GM12878 (cell line): ENCODE results near the gene PCNX4.

Source experiments
- BMI1 ChIP-seq: fragments of 450-650 bp; IDR thresholded peaks from 2 replicates; pipeline ENCODE4 v1.6.1; 2016; ENCODE audit warnings: mild to moderate bottlenecking, moderate library complexity, borderline replicate concordance
- CTCF ChIP-seq, 3 experiments: IDR thresholded peaks in 2 of 3; conservative IDR thresholded peaks in 1 of 3; 2 replicates each; pipeline ENCODE4 v1.5.1; 2011; ENCODE audit warnings: low read depth in 3 of 3, low read length in 3 of 3, mild to moderate bottlenecking in 3 of 3, control low read depth in 2 of 3, moderate library complexity in 2 of 3, inconsistent platforms in 1 of 3, mixed read lengths in 1 of 3; ENCODE audit not compliant: control insufficient read depth in 2 of 3, insufficient read depth in 1 of 3; ENCODE audit errors: extremely low read depth in 1 of 3
- FOS ChIP-seq: IDR thresholded peaks from 3 replicates; pipeline ENCODE4 v1.6.1; 2011; ENCODE audit warnings: borderline replicate concordance; ENCODE audit not compliant: insufficient read length; ENCODE audit errors: extremely low read depth
- MXI1 ChIP-seq: fragments of 150-350 bp; IDR thresholded peaks from 2 replicates; pipeline ENCODE4 v1.6.1; 2011; ENCODE audit warnings: low read depth, mild to moderate bottlenecking, inconsistent platforms, low read length, improper control_type of control experiment
- POLR2A ChIP-seq: IDR thresholded peaks from 2 replicates; pipeline ENCODE4 v1.6.1; 2011; ENCODE audit warnings: low read depth, mild to moderate bottlenecking, low read length
- REST ChIP-seq: IDR thresholded peaks from 2 replicates; pipeline ENCODE4 v1.6.1; 2012; ENCODE audit warnings: mild to moderate bottlenecking, low read depth, low read length
- ZNF384 ChIP-seq: IDR thresholded peaks from 2 replicates; pipeline ENCODE4 v1.6.1; 2012; ENCODE audit warnings: low read depth, mild to moderate bottlenecking, low read length, improper control_type of control experiment, borderline replicate concordance
- TF ChIP-seq, protein P1 (sequence below): IDR thresholded peaks from 2 replicates; pipeline ENCODE4 v1.6.1; 2012; ENCODE audit warnings: low read depth, low read length, improper control_type of control experiment
- TF ChIP-seq, protein P2 (sequence below): fragments of 450-650 bp; IDR thresholded peaks from 2 replicates; pipeline ENCODE4 v1.6.1; 2017; ENCODE audit warnings: mild to moderate bottlenecking, moderate library complexity

GRCh38 chr14:60102389-60102788 lies 10.7 kb downstream of the PCNX4 start:
- TF ChIP-seq CTCF (IDR thresholded peaks at IDR 0.05 in 2 of 3, conservative IDR thresholded peaks at IDR 0.05 in 1 of 3; ENCODE audit: control insufficient read depth in 2 of 3, extremely low read depth in 1 of 3, insufficient read depth in 1 of 3, low read depth in 3 of 3, low read length in 3 of 3) (no peak), FOS (no peak), POLR2A (no peak), MXI1 (no peak), BMI1 (no peak), ZNF384 (no peak), REST (no peak)
- TF ChIP-seq, protein P1, sequence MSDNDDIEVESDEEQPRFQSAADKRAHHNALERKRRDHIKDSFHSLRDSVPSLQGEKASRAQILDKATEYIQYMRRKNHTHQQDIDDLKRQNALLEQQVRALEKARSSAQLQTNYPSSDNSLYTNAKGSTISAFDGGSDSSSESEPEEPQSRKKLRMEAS: no peak
- TF ChIP-seq, protein P2, sequence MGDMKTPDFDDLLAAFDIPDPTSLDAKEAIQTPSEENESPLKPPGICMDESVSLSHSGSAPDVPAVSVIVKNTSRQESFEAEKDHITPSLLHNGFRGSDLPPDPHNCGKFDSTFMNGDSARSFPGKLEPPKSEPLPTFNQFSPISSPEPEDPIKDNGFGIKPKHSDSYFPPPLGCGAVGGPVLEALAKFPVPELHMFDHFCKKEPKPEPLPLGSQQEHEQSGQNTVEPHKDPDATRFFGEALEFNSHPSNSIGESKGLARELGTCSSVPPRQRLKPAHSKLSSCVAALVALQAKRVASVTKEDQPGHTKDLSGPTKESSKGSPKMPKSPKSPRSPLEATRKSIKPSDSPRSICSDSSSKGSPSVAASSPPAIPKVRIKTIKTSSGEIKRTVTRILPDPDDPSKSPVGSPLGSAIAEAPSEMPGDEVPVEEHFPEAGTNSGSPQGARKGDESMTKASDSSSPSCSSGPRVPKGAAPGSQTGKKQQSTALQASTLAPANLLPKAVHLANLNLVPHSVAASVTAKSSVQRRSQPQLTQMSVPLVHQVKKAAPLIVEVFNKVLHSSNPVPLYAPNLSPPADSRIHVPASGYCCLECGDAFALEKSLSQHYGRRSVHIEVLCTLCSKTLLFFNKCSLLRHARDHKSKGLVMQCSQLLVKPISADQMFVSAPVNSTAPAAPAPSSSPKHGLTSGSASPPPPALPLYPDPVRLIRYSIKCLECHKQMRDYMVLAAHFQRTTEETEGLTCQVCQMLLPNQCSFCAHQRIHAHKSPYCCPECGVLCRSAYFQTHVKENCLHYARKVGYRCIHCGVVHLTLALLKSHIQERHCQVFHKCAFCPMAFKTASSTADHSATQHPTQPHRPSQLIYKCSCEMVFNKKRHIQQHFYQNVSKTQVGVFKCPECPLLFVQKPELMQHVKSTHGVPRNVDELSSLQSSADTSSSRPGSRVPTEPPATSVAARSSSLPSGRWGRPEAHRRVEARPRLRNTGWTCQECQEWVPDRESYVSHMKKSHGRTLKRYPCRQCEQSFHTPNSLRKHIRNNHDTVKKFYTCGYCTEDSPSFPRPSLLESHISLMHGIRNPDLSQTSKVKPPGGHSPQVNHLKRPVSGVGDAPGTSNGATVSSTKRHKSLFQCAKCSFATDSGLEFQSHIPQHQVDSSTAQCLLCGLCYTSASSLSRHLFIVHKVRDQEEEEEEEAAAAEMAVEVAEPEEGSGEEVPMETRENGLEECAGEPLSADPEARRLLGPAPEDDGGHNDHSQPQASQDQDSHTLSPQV: no peak
